NCI-H2081 treated with DMSO at 0.1 percent for 48 hours (cell line): Measurements from ENCODE around the gene SENP6.

Experiments
- DNase-seq: peaks from one replicate; lab custom pipeline; 2025; lab: John Stamatoyannopoulos, UW

The SENP6 gene

GRCh38 chr6:75747152-75747992 lies 145.7 kb downstream of the SENP6 start:
- DNase-seq = no peak

GRCh38 chr6:75748003-75748742 lies 146.5 kb downstream of the SENP6 start:
- DNase-seq = no peak

GRCh38 chr6:75748743-75749538 lies 147.3 kb downstream of the SENP6 start, which contains the start of gene MYO6:
MYO6 (plus strand) TSS chr6:75749239; CDS start chr6:75817548, 68,309 bp downstream.
- DNase-seq = peak; percentile 4

- DNase-seq = no peak
Observed at GRCh38 chr6:75751443-75751842, 149.8 kb downstream of the SENP6 start.

- DNase-seq = no peak
Observed at GRCh38 chr6:75752365-75752764, 150.7 kb downstream of the SENP6 start.

- no peak for DNase-seq
Observed at GRCh38 chr6:75755704-75756103, 154.0 kb downstream of the SENP6 start.

- DNase-seq = no peak
Observed at GRCh38 chr6:75757295-75757694, 155.6 kb downstream of the SENP6 start.

GRCh38 chr6:75758061-75758460 lies 156.4 kb downstream of the SENP6 start:
- no peak for DNase-seq

GRCh38 chr6:75759207-75759606 lies 157.5 kb downstream of the SENP6 start:
- no peak for DNase-seq

- no peak for DNase-seq
Observed at GRCh38 chr6:75760320-75760719, 158.6 kb downstream of the SENP6 start.

- no peak for DNase-seq
Observed at GRCh38 chr6:75761489-75761888, 159.8 kb downstream of the SENP6 start.

- no peak for DNase-seq
Observed at GRCh38 chr6:75762063-75762462, 160.4 kb downstream of the SENP6 start.

- no peak for DNase-seq
Observed at GRCh38 chr6:75766387-75766786, 164.7 kb downstream of the SENP6 start.
